ENCODE data around the gene CAPRIN1. TPM values are rescaled to one million over a fixed set of nuclear protein-coding genes. Genes with fewer than 3 reads are reported as not detected.

CAPRIN1 gene
- total RNA-seq, 4 donors from 2014 or later: 94.5 to 132 (median 115) TPM

GRCh38 chr11:34120651-34121050 lies 69.1 kb downstream of the CAPRIN1 start:
- TF ChIP-seq POLR2A (IDR thresholded peaks at IDR 0.05): no peak
- TF ChIP-seq POLR2AphosphoS5 (IDR thresholded peaks at IDR 0.05): no peak
- no peak for TF ChIP-seq EP300 (IDR thresholded peaks at IDR 0.05)
- no peak for TF ChIP-seq CTCF (IDR thresholded peaks at IDR 0.05)
- H3K4me3 ChIP-seq: no peak overlapping the region
- 67 to 91% methylated on average over 1 to 3 of the region's 4 CpGs for WGBS, 2 donors (ENCODE audit: low coverage in 1 of 2)
- H3K27ac ChIP-seq: no peak overlapping the region
- H3K4me1 ChIP-seq: no peaks in the 10 kb centered on the region
- no peaks in the 10 kb centered on the region for H3K27me3 ChIP-seq
- H3K36me3 ChIP-seq: peaks cover 8 to 100% of the 10 kb centered on the region in 2 donors
- no peak for ATAC-seq
- H3K9me3 ChIP-seq: no peaks in the 10 kb centered on the region

- Histone ChIP-seq H3K4me3 (no peak overlapping the region), H3K27ac (no peak overlapping the region), H3K36me3 (peaks cover 11 to 100% of the 10 kb centered on the region in 2 donors), H3K4me1 (no peaks in the 10 kb centered on the region), H3K27me3 (no peaks in the 10 kb centered on the region), H3K9me3 (no peaks in the 10 kb centered on the region)
- WGBS, 2 donors (ENCODE audit: low coverage in 1 of 2): 33 to 83% methylated on average over 2 to 4 of the region's 4 CpGs
- TF ChIP-seq EP300 (IDR thresholded peaks at IDR 0.05) (no peak), POLR2AphosphoS5 (IDR thresholded peaks at IDR 0.05) (no peak), CTCF (IDR thresholded peaks at IDR 0.05) (no peak), POLR2A (IDR thresholded peaks at IDR 0.05) (no peak)
- ATAC-seq: no peak
Observed at GRCh38 chr11:34124885-34125668, 73.5 kb downstream of the CAPRIN1 start.

- no peaks in the 10 kb centered on the region for H3K27me3 ChIP-seq
- no peak for TF ChIP-seq POLR2A (IDR thresholded peaks at IDR 0.05)
- TF ChIP-seq POLR2AphosphoS5 (IDR thresholded peaks at IDR 0.05): no peak
- TF ChIP-seq EP300 (IDR thresholded peaks at IDR 0.05): no peak
- TF ChIP-seq CTCF (IDR thresholded peaks at IDR 0.05): no peak
- no peaks in the 10 kb centered on the region for H3K4me1 ChIP-seq
- ATAC-seq: no peak
- no peaks in the 10 kb centered on the region for H3K9me3 ChIP-seq
- H3K4me3 ChIP-seq: no peak overlapping the region
- no peak overlapping the region for H3K27ac ChIP-seq
- WGBS, 2 donors (ENCODE audit: low coverage in 1 of 2): 85 to 86% methylated on average over 9 to 12 of the region's 12 CpGs
- H3K36me3 ChIP-seq: peaks cover 11 to 100% of the 10 kb centered on the region in 2 donors
Observed at GRCh38 chr11:34126959-34127848, 75.7 kb downstream of the CAPRIN1 start.

- no peak for ATAC-seq
Observed at GRCh38 chr11:34128824-34129223, 77.3 kb downstream of the CAPRIN1 start.

More at GRCh38 chr11:34128824-34129223, 77.3 kb downstream of the CAPRIN1 start:
- Histone ChIP-seq H3K27ac (no peak overlapping the region), H3K9me3 (no peaks in the 10 kb centered on the region), H3K36me3 (peaks cover 11 to 100% of the 10 kb centered on the region in 2 donors), H3K4me1 (no peaks in the 10 kb centered on the region), H3K4me3 (no peak overlapping the region), H3K27me3 (no peaks in the 10 kb centered on the region)
- WGBS, 2 donors (ENCODE audit: low coverage in 1 of 2): 93 to 98% methylated on average over 3 of the region's 3 CpGs
- TF ChIP-seq CTCF (IDR thresholded peaks at IDR 0.05) (no peak), POLR2A (IDR thresholded peaks at IDR 0.05) (no peak), EP300 (IDR thresholded peaks at IDR 0.05) (no peak), POLR2AphosphoS5 (IDR thresholded peaks at IDR 0.05) (no peak)

Measured in gastroesophageal sphincter (tissue), 4 donors.